Islet precursor cell (in vitro differentiated cells): ENCODE data around the gene IL22.

ENCODE experiments used
- DNase-seq: peaks from one replicate; pipeline ENCODE4 v3.0.0-alpha.2; 2018

Gene IL22

GRCh38 chr12:68225576-68226476 lies 27.6 kb downstream of the IL22 start, which contains the start of gene IL26:
IL26 (minus strand) TSS chr12:68225810; CDS start chr12:68225756, 54 bp downstream.
- DNase-seq, result no peak

GRCh38 chr12:68224613-68225285 lies 28.7 kb downstream of the IL22 start:
- no peak for DNase-seq

- peak; percentile 97 for DNase-seq
Measured at GRCh38 chr12:68223067-68223747, 30.2 kb downstream of the IL22 start.

- peak; percentile 53 for DNase-seq
Measured at GRCh38 chr12:68222326-68222725, 31.1 kb downstream of the IL22 start.

GRCh38 chr12:68221497-68221896 lies 31.9 kb downstream of the IL22 start:
- DNase-seq, result no peak

GRCh38 chr12:68210875-68211274 lies 42.5 kb downstream of the IL22 start:
- DNase-seq, result no peak

- peak; percentile 82 for DNase-seq
Measured at GRCh38 chr12:68209048-68209728, 44.2 kb downstream of the IL22 start.

GRCh38 chr12:68207276-68207675 lies 46.1 kb downstream of the IL22 start:
- no peak for DNase-seq

GRCh38 chr12:68206446-68206845 lies 47.0 kb downstream of the IL22 start:
- DNase-seq, result no peak

GRCh38 chr12:68203460-68203875 lies 49.9 kb downstream of the IL22 start:
- no peak for DNase-seq

GRCh38 chr12:68200854-68201253 lies 52.5 kb downstream of the IL22 start:
- no peak for DNase-seq

- DNase-seq, result no peak
Measured at GRCh38 chr12:68199127-68199526, 54.3 kb downstream of the IL22 start.

GRCh38 chr12:68198507-68199086 lies 54.8 kb downstream of the IL22 start:
- no peak for DNase-seq
